Measurements from ENCODE around the gene UNC45A.
"Not testable (repeated sequence)": the region's sequence is repeated elsewhere in the genome, so short reads cannot be mapped to it uniquely, and the experiment has no call there.

Gene UNC45A

DNA sequence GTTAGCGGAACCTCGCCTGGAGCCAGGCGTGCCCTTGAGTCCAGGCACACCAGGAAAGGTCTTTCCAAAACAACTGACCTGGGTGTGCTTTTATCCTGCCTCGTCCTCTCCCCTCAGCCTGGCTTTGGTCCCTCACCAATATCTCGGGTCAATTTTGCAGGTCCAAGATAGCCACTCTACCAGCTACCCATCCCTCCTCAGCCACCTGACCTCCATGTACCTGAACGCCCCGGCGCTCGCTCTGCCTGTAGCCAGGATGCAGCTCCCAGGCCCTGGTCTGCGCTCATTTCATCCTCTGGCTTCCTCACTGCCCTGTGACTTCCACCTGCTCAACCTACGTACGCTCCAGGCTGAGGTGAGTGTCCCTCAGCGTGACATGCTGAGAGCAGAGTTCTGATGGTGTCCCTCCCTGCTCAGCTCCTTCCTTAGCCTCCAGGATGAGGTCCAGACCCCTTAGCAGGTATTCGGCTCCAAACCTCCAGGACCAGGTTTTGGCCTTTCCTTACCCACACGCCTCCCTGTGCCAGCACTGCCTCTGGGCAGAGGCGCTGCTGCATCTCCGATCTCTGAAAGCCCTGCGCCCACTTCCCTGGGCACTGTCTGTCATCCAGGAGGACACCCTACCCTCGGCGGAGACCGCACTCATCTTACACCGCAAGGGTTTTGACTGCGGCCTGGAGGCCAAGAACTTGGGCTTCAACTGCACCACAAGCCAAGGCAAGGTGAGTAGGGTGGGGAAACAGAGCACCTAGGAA is 16.9 kb upstream of the UNC45A start:
- DNase-seq: no peak

DNA sequence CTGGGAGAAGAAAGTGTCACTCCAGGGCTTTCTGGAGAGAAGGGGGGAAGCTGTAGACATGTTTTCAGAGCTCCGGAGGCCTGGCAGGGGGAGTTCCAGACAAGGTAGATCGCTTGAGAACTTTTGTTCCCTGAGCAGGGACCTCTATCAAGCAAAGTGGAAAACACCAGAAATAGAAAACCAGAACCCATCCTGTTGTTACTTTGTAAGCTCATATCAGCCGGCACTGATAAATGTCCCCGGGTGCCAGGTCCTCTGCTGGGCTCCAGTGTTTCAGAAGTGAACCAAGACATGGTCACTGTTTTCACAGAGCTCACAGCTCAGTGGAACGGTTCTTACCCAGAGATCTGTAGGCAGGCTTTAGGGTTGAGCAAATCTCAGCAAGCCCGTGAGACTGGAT is 16.2 kb upstream of the UNC45A start:
- DNase-seq: no peak

GRCh38 chr15:90921887-90922286 is 13.2 kb upstream of the UNC45A start:
- DNase-seq: no peak

- DNase-seq: peak in 1 of 5 experiments; percentile 80
These were observed 12.3 kb upstream of the UNC45A start for GRCh38 chr15:90922712-90923322.

DNA sequence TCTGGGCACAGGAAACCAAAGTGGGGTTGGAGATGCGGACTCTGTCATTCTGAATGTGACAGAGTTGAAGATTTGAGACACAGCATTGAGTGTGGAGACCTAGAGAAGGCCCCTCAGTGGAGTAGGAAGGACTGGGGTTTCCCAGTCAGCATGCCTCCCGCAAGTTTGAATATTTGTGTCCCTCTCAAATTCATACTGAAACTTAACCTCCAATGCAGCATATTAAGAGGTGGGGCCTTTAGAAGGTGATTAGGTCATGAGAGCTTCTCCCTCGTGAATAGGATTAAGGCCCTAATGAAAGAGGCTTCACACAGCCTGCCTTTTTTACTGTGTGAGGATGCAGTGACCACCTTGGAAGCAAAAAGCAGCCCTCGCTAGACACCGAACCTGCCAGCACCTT is 10.7 kb upstream of the UNC45A start:
- DNase-seq: peak in 1 of 5 experiments; percentile 61

GRCh38 chr15:90926766-90927165 is 8.3 kb upstream of the UNC45A start:
- DNase-seq: not testable (repeated sequence)

DNA sequence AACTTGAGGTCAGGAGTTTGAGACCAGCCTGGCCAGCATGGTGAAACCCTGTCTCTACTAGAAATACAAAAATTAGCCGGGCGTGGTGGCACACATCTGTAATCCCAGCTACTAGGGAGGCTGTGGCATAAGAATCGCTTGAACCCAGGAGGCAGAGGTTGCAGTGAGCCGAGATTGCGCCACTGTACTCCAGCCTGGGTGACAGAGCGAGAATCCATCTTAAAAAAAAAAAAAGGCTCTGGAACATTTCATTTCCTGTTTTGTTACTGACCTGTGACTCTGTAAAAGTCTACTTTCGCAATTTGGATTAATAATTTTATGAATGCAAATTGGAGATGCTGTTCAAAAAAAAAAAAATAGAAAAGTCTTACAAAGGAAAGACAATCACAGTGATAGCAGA is 7.0 kb upstream of the UNC45A start:
- DNase-seq: not testable (repeated sequence)

DNA sequence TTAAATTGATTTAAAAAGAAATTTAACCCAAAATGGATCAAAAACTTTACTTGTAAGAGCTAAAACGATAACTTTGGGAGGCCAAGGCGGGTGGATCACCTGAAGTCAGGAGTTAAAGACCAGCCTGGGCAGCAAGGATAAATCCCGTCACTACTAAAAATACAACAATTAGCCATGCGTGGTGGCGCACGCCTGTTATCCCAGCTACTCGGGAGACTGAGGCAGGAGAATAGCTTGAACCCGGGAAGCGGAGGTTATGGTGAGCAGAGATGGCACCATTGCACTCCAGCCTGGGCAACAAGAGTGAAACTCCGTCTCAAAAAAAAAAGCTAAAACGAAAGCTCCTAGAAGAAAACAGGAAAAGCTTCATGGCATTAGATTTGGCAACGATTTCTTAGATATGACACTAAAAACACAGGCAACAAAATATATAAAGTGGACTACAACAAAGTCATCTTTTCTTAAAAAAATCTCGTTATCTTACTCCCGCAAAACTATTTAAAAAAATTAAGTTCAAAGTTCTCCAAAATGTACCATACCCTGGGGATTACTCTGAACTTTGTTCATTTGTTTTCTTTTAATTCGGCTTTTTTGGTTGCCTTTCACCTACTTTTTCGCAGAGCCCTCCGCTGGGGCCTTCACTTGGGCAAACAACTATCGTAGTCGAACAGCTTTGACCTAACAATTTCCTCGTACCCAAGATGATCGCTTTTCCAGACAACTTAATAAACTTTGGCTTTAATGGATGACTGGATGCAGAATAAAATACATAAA is 5.7 kb upstream of the UNC45A start:
- peak in 1 of 5 experiments; percentile 34 for DNase-seq

DNA sequence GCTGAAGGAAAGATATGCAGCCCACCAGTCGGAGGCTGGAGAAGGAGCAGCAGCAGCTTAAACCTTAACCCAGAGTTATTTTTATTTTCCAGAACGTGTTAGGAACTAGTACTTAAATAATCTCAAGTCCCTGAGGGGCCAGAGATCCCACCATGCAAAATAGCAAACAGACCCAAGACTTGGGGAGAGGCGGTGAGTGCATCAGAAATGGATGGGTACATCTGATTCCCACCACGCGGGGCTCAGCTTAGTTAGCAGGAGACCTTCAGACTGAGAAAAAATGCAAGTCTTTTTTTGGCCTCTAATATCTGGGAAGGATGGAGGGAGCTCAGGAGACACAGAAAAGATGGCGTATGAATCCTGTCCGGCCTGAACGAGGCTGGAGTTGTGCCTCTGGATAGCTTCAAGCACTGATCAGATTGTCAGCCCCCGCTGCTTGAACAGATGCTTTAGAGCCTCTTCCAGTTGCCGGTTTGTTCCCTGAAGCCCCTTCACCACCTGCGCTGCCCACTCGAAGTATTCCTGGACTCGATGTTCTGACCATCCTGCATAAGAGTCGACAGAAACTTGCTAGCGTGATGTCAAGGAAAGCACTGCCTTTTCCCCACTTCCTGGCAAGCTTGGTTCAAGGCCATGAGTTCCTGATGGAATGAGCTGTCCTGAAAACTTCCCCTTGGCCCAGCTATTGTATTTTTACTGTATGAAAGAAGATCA is 4.1 kb upstream of the UNC45A start:
- DNase-seq: peak in 1 of 5 experiments; percentile 24

DNA sequence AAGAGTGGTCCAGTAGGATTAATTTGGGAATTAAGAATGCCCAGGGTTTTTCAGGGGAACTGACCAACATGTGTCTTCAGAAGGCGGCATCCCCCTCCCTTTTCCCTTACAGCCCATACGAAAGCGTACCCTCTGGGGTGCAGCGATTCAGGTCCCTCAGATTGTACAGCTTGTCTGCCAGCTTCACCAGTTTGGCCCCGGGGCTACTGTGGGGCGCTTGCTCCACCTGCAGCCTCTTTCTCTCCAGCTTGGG is 3.6 kb upstream of the UNC45A start:
- no peak for DNase-seq

DNA sequence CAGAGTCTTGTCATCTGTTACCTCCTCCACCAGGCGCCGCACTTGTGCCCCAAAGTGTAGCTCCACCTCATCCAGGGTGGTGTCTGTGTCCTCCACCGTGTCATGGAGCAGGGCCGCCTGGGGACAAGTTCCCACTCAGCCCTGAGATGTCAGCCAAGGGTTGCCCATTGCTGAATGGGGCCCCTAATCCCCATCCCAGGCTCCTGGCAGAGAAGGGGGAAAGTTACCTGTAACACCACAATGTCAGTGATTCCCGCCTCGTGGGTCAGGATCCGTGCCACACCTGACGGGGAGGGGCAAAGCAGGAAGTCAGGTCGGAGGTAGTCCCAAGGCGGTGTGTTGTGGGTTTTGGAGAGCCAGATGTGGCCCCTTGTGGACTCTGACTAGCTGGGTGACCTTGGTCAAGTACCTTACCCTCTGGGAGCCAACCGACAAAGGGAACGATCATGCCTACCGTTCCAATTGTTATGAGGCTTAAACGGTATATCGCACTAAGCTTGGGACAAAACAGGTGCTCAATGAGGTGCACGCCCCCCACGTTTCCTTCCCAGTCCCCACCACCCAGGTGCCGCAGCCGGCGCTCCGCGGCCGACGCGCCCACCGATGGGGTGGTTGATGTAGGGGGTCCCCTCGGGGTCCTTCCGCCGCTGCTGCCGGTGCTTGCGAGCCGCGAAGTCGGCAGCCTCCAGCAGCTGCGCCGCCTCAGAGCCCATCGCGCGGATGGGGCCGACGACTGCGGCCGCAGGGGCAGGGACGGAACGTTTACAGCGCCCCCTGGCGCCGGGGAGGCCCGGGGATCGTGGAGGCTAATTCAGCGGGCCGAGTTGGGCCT is 3.0 kb upstream of the UNC45A start, which contains the start of gene HDDC3:
TSS of gene HDDC3 (minus strand) at position 722 of the 832 bp plus-strand sequence. CDS start at position 713, 9 bp downstream.
- DNase-seq: peak; percentile 76 to 95 (median 84)

- no peak for DNase-seq
These were observed 2.5 kb upstream of the UNC45A start for GRCh38 chr15:90932660-90932991.

DNA sequence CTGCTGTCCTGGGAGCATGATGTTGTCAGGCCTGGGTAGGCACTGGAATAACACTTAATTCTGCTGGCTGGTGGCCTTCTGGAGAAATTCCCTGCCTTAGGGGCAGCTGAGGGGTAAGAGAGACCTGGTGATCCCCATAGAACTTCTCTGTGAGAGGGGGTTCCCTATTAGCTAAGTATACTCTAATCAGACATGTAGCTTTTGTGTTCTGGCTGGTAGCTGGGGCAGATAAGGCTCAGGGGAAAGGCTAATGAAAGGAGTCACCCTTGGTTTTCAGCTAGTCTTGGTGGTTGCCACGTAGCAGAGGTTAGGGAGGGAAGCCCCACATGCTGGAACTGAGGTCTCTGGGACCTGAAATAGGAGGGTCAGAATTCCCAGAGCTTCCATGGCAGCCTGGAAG is 1.8 kb upstream of the UNC45A start:
- no peak for DNase-seq

- peak; percentile 63 to 92 (median 80) for DNase-seq
These were observed 683 bp upstream of the UNC45A start for GRCh38 chr15:90934256-90934948.

DNA sequence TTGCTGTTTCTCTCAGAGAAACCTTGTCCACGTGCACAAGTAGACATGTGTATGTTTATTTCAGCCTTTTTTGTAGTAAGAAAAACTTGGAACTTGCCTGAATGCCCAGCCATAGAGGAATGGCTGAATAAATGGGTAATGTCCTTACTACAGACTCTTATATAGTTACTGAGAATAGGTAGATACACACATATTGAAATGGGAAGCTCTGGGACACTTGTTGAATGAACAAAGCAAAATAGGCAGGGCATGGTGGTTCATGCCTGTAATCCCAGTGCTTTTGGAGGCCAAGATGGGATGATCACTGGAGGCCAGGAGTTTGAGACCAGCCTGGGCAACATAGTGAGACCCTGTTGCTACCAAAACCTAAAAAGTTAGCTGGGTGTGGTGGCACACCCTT is 1.7 kb downstream of the UNC45A start:
- DNase-seq: no peak

DNA sequence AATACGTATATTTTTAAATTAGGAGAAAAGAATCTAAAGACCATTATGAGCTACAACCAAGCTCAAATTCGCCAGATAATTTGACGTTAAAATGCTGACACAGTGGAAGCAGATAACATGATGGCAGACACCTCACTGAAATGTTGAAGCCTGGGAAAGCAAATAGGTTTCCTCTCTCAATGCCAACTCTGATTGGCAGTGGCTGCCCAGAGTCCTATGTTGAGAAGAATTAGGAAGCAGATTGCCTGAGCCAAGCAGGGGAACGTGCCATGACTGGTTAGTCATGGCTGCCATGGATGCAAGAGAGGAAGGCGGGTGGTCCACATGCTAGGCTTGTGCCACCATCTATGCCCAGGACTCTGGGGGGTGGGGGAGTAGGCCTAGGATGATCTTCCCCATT is 3.2 kb downstream of the UNC45A start:
- no peak for DNase-seq

GRCh38 chr15:90939756-90940155 is 4.7 kb downstream of the UNC45A start:
- no peak for DNase-seq

DNA sequence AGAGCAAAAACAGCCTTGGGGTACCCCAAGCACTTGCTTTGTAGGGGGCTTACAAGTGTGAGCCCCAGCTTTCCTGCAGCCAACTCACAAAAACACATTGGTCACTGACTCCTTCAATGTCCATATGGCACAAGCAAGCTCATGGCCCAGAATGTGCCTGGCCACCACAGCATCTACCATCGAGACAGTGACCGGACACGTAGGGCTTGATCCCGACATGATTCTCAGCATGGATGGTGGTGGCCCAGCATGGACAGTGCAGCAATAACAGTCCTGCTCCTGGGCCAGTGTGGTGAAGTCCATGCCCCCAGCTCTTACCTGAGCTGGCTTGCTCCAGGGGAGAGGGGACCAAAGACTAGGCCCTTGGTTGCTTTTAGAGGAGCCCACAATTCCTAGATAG is 6.0 kb downstream of the UNC45A start:
- DNase-seq: no peak

- DNase-seq: no peak
These were observed 7.5 kb downstream of the UNC45A start for GRCh38 chr15:90942354-90943120.

GRCh38 chr15:90945091-90945490 is 10.0 kb downstream of the UNC45A start:
- DNase-seq: no peak

DNA sequence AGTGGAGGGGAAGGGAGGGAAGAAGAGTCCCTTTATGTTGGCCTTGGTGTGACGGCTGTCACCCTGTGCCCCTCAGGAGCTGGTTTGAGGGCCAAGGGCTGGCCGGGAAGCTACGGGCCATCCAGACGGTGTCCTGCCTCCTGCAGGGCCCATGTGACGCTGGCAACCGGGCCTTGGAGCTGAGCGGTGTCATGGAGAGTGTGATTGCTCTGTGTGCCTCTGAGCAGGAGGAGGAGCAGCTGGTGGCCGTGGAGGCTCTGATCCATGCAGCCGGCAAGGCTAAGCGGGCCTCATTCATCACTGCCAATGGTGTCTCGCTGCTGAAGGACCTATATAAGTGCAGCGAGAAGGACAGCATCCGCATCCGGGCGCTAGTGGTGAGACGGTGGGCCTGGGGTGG is 11.5 kb downstream of the UNC45A start:
- DNase-seq: no peak
